Lung (tissue), 12 donors: ENCODE results near the gene ARL6IP4. TPM values are rescaled to one million over a fixed set of nuclear protein-coding genes. Genes with fewer than 3 reads are reported as not detected.
"Not testable (repeated sequence)": the region's sequence is repeated elsewhere in the genome, so short reads cannot be mapped to it uniquely, and the experiment has no call there.

Experiments
- ATAC-seq: fragments of 200-7000 bp; cut with Tn5 transposase; one replicate; pipeline ENCODE4 v1.9.1; 2020; ENCODE audit warnings: moderate number of reproducible peaks; ENCODE audit not compliant: insufficient read depth, low FRiP score
- DNase-seq, 3 donors: peaks; one replicate each; pipeline ENCODE4 v3.0.0-alpha.2; 2013 to 2017
- H3K27ac ChIP-seq, 2 donors: one replicate each; pipeline ENCODE4 v1.5.1; 2013; ENCODE audit warnings: mild to moderate bottlenecking in 2 of 2, moderate library complexity in 2 of 2, control low read depth in 1 of 2, inconsistent platforms in 1 of 2, low read depth in 1 of 2, low read length in 1 of 2
- H3K27me3 ChIP-seq, 3 donors: one replicate each; pipeline ENCODE4 v1.5.1; 2013; ENCODE audit warnings: low read length in 2 of 3; ENCODE audit not compliant: control insufficient read depth in 3 of 3, insufficient read depth in 3 of 3
- H3K36me3 ChIP-seq, 4 donors: one replicate each; pipeline ENCODE4 v1.5.1; 2013; ENCODE audit warnings: low read length in 4 of 4, mild to moderate bottlenecking in 1 of 4, moderate library complexity in 1 of 4; ENCODE audit not compliant: control insufficient read depth in 4 of 4, insufficient read depth in 4 of 4
- H3K4me1 ChIP-seq, 5 donors: one replicate each; pipeline ENCODE4 v1.5.1; 2013; ENCODE audit warnings: low read length in 5 of 5, mild to moderate bottlenecking in 2 of 5, moderate library complexity in 1 of 5; ENCODE audit not compliant: control insufficient read depth in 5 of 5, insufficient read depth in 5 of 5
- H3K4me3 ChIP-seq: one replicate; pipeline ENCODE4 v1.5.1; 2013; ENCODE audit warnings: mild to moderate bottlenecking, control low read depth, moderate library complexity
- H3K9ac ChIP-seq, 2 donors: one replicate each; pipeline ENCODE4 v1.5.1; 2013; ENCODE audit warnings: low read length in 2 of 2, control low read depth in 1 of 2; ENCODE audit not compliant: insufficient read depth in 1 of 2
- H3K9me3 ChIP-seq, 4 donors: one replicate each; pipeline ENCODE4 v1.5.1; 2013; ENCODE audit warnings: low read length in 3 of 4, mild to moderate bottlenecking in 1 of 4, moderate library complexity in 1 of 4; ENCODE audit not compliant: control insufficient read depth in 4 of 4, insufficient read depth in 3 of 4
- CTCF ChIP-seq: IDR thresholded peaks from 2 replicates; pipeline ENCODE4 v1.5.1; 2012; ENCODE audit warnings: mild to moderate bottlenecking; ENCODE audit errors: control extremely low read depth, extremely low read depth
- WGBS, 2 donors: extraction: QIAGEN DNeasy Blood & Tissue Kit; methylation state at CpG; one replicate each; pipeline ENCODE4 v1.1.7; 2013; 5-methylcytosine and 5-hydroxymethylcytosine counted together
- polyA plus RNA-seq, 2 donors: library from polyadenylated mRNA; stranded (reverse); fragments of 200-250 nt; gene quantifications; one replicate each; pipeline ENCODE4 v1.2.1, GENCODE V29; 2013
- total RNA-seq, 2 donors: library from RNA; depleted of rRNA in 1 of 2; stranded (reverse); fragments of >200 nt in 1 of 2; gene quantifications; one replicate each; pipeline ENCODE4 v1.2.1, GENCODE V29; 2014 to 2021
- donor health status: control.
- donor health status: control.
- donor health status: Bipolar disorder and iron deficiency.
- donor health status: healthy.
- donor health status: DM: yes; HTN: yes; CAD: no.

Gene ARL6IP4
- total and polyA plus RNA-seq, 4 donors, result 83.6 to 354 (median 192) TPM

DNA sequence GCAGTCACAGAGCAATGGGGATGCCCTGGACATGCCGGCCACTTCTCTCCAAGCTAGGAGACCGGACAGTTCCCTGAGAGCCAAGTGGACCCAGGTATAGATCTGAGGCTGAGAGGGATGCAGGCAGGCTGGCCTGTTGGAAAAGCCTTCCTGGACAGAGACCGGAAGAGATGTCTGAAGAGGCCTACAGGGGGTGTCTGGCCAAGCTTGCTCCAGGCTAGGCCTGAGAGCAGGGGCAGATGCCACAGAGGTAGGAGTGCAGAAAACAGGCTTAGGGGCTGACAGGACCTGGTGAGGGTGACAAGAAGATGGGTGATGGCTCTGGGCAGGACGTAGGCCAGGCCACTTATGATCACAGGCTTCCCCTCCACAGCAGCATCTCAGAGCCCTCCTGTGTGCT, 30.2 kb downstream of the ARL6IP4 start:
- no peak for TF ChIP-seq CTCF
- Histone ChIP-seq H3K4me1 (no peaks in the 10 kb centered on the region), H3K27me3 (no peaks in the 10 kb centered on the region), H3K4me3 (no peak overlapping the region), H3K36me3 (peaks cover 0 to 27% (median under 1%) of the 10 kb centered on the region in 4 donors), H3K27ac (no peak overlapping the region), H3K9ac (no peak overlapping the region), H3K9me3 (no peaks in the 10 kb centered on the region)
- ATAC-seq, result no peak
- WGBS, 2 donors, result 90 to 93% methylated on average over 4 of the region's 4 CpGs
- DNase-seq, result no peak

GRCh38 chr12:123011701-123012100, 31.2 kb downstream of the ARL6IP4 start:
- Histone ChIP-seq H3K4me1 (no peaks in the 10 kb centered on the region), H3K9me3 (no peaks in the 10 kb centered on the region), H3K36me3 (peaks cover 0 to 27% (median under 1%) of the 10 kb centered on the region in 4 donors), H3K4me3 (no peak overlapping the region), H3K27me3 (no peaks in the 10 kb centered on the region), H3K27ac (no peak overlapping the region), H3K9ac (no peak overlapping the region)
- no peak for ATAC-seq
- no peak for TF ChIP-seq CTCF
- DNase-seq, result no peak
- WGBS, 2 donors, result 77 to 78% methylated on average over 6 of the region's 6 CpGs

GRCh38 chr12:123013185-123014095, 33.0 kb downstream of the ARL6IP4 start:
- 97% methylated on average over 19 of the region's 19 CpGs for WGBS, 2 donors
- Histone ChIP-seq H3K36me3 (peaks cover 0 to 19% (median 0%) of the 10 kb centered on the region in 4 donors), H3K4me3 (no peak overlapping the region), H3K9ac (no peak overlapping the region), H3K27ac (no peak overlapping the region), H3K27me3 (no peaks in the 10 kb centered on the region), H3K4me1 (no peaks in the 10 kb centered on the region), H3K9me3 (no peaks in the 10 kb centered on the region)
- DNase-seq, result no peak
- no peak for TF ChIP-seq CTCF
- no peak for ATAC-seq

DNA sequence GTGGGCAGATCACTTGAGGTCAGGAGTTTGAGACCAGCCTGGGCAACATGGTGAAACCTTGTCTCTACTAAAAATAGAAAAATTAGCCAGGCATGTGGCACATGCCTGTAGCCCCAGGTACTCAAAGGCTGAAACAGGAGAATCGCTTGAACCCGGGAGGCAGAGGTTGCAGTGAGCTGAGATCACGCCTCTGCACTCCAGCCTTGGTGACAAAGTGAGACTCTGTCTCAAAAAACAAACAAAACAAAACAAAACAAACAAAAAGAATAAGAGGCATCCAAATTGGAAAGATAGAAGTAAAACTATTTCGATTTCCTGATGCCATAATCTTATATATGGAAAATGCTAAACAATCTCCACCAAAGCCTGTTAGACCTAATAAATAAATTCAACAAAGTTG, 34.0 kb downstream of the ARL6IP4 start:
- H3K4me3 ChIP-seq, H3K4me1 ChIP-seq, H3K27me3 ChIP-seq, H3K9ac ChIP-seq, DNase-seq, H3K27ac ChIP-seq, H3K9me3 ChIP-seq, ATAC-seq: not testable (repeated sequence)
- whole genome bisulfite sequencing, 2 donors, result 97% methylated on average over 4 of the region's 4 CpGs
- H3K36me3 ChIP-seq, result peaks cover 0 to 11% (median 0%) of the 10 kb centered on the region in 4 donors
